Measurements from ENCODE around the gene MYL2.

MYL2 gene

GRCh38 chr12:110896559-110896958 is 23.8 kb downstream of the MYL2 start:
- no peak for DNase-seq (ENCODE audit: low read depth)

- DNase-seq (ENCODE audit: low read depth), result no peak
Observed at GRCh38 chr12:110893956-110894355, 26.4 kb downstream of the MYL2 start.

GRCh38 chr12:110889361-110889760 is 31.0 kb downstream of the MYL2 start:
- DNase-seq (ENCODE audit: low read depth), result no peak

- no peak for DNase-seq (ENCODE audit: low read depth)
Observed at GRCh38 chr12:110888256-110888991, 32.0 kb downstream of the MYL2 start.

- DNase-seq (ENCODE audit: low read depth), result no peak
Observed at GRCh38 chr12:110885152-110885840, 35.1 kb downstream of the MYL2 start.

- DNase-seq (ENCODE audit: low read depth), result no peak
Observed at GRCh38 chr12:110883251-110883650, 37.1 kb downstream of the MYL2 start.

GRCh38 chr12:110880651-110881050 is 39.7 kb downstream of the MYL2 start:
- DNase-seq (ENCODE audit: low read depth), result no peak

- no peak for DNase-seq (ENCODE audit: low read depth)
Observed at GRCh38 chr12:110874781-110875180, 45.6 kb downstream of the MYL2 start.

- no peak for DNase-seq (ENCODE audit: low read depth)
Observed at GRCh38 chr12:110874351-110874750, 46.0 kb downstream of the MYL2 start.

GRCh38 chr12:110872100-110872499 is 48.3 kb downstream of the MYL2 start:
- DNase-seq (ENCODE audit: low read depth), result no peak

- no peak for DNase-seq (ENCODE audit: low read depth)
Observed at GRCh38 chr12:110869803-110870202, 50.6 kb downstream of the MYL2 start.

- no peak for DNase-seq (ENCODE audit: low read depth)
Observed at GRCh38 chr12:110869026-110869425, 51.4 kb downstream of the MYL2 start.

- no peak for DNase-seq (ENCODE audit: low read depth)
Observed at GRCh38 chr12:110865521-110865920, 54.9 kb downstream of the MYL2 start.

GRCh38 chr12:110863161-110863560 is 57.2 kb downstream of the MYL2 start:
- DNase-seq (ENCODE audit: low read depth), result no peak

GRCh38 chr12:110862329-110862728 is 58.0 kb downstream of the MYL2 start:
- no peak for DNase-seq (ENCODE audit: low read depth)

- no peak for DNase-seq (ENCODE audit: low read depth)
Observed at GRCh38 chr12:110861729-110862128, 58.6 kb downstream of the MYL2 start.
